Measurements from ENCODE around the gene HSD11B1L. TPM values are rescaled to one million over a fixed set of nuclear protein-coding genes. Genes with fewer than 3 reads are reported as not detected.
"Not testable (repeated sequence)": the region's sequence is repeated elsewhere in the genome, so short reads cannot be mapped to it uniquely, and the experiment has no call there.

The HSD11B1L gene
- total RNA-seq, 1 donor from 2014 or later, result 14.9 TPM

GRCh38 chr19:5727453-5728050 lies 46.7 kb downstream of the HSD11B1L start:
- no peak for DNase-seq (ENCODE audit: low spot score)

DNA sequence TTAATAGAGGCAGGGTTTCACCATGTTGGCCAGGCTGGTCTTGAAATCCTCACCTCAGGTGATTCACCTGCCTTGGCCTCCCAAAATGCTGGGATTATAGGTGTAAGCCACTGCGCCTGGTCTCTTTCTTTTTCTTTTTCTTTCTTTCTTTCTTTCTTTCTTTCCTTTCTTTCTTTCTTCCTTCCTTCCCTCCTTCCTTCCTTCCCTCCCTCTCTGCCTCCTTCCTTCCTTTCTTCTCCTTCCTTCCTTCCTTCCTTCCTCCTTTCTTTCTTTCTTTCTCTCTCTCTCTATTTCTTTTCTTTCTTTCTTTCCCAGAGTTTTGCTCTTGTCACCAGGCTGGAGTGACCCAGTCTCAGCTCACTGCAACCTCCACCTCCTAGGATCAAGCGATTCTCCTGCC lies 52.3 kb downstream of the HSD11B1L start:
- DNase-seq (ENCODE audit: low spot score), result not testable (repeated sequence)

Other genes starting within 250 kb of the HSD11B1L start
- not detected for gene ZNRF4, start 225.6 kb upstream of the HSD11B1L start, total RNA-seq (ENCODE audit: insufficient read depth, low replicate concordance)
- 4.8 TPM for gene TINCR, start 113.1 kb upstream of the HSD11B1L start, total RNA-seq (ENCODE audit: insufficient read depth, low replicate concordance)
- 34.7 TPM for gene SAFB2, start 58.3 kb upstream of the HSD11B1L start, total RNA-seq (ENCODE audit: insufficient read depth, low replicate concordance)
- gene SAFB, start 57.9 kb upstream of the HSD11B1L start, total RNA-seq (ENCODE audit: insufficient read depth, low replicate concordance), result 43.1 TPM
- gene MICOS13, start 511 bp upstream of the HSD11B1L start, total RNA-seq (ENCODE audit: insufficient read depth, low replicate concordance), result 18.8 TPM
- 530 TPM for gene RPL36, start 9.3 kb downstream of the HSD11B1L start, total RNA-seq (ENCODE audit: insufficient read depth, low replicate concordance)
- gene LONP1, start 39.1 kb downstream of the HSD11B1L start, total RNA-seq (ENCODE audit: insufficient read depth, low replicate concordance), result 32.5 TPM
- not detected for gene CATSPERD, start 39.6 kb downstream of the HSD11B1L start, total RNA-seq (ENCODE audit: insufficient read depth, low replicate concordance)
- 3.4 TPM for gene PRR22, start 103.7 kb downstream of the HSD11B1L start, total RNA-seq (ENCODE audit: insufficient read depth, low replicate concordance)
- gene DUS3L, start 110.1 kb downstream of the HSD11B1L start, total RNA-seq (ENCODE audit: insufficient read depth, low replicate concordance), result 164 TPM
- 0.72 TPM for gene NRTN, start 124.0 kb downstream of the HSD11B1L start, total RNA-seq (ENCODE audit: insufficient read depth, low replicate concordance)
- 1.7 TPM for gene FUT6, start 158.7 kb downstream of the HSD11B1L start, total RNA-seq (ENCODE audit: insufficient read depth, low replicate concordance)
- gene FUT3, start 170.4 kb downstream of the HSD11B1L start, total RNA-seq (ENCODE audit: insufficient read depth, low replicate concordance), result 4.8 TPM
- gene FUT5, start 189.5 kb downstream of the HSD11B1L start, total RNA-seq (ENCODE audit: insufficient read depth, low replicate concordance), result not detected
- gene NDUFA11, start 222.8 kb downstream of the HSD11B1L start, total RNA-seq (ENCODE audit: insufficient read depth, low replicate concordance), result 245 TPM
- gene VMAC, start 223.8 kb downstream of the HSD11B1L start, total RNA-seq (ENCODE audit: insufficient read depth, low replicate concordance), result 9.1 TPM
- gene CAPS, start 233.2 kb downstream of the HSD11B1L start, total RNA-seq (ENCODE audit: insufficient read depth, low replicate concordance), result 30.8 TPM